Measurements from ENCODE around the gene S100A1.
A peak's percentile ranks its signal among the peaks of the same experiment; 100 is the strongest.
"Not testable (repeated sequence)": the region's sequence is repeated elsewhere in the genome, so short reads cannot be mapped to it uniquely, and the experiment has no call there.

The S100A1 gene

GRCh38 chr1:153631047-153632022 lies 3.1 kb downstream of the S100A1 start:
- DNase-seq (ENCODE audit: low read depth), result no peak

DNA sequence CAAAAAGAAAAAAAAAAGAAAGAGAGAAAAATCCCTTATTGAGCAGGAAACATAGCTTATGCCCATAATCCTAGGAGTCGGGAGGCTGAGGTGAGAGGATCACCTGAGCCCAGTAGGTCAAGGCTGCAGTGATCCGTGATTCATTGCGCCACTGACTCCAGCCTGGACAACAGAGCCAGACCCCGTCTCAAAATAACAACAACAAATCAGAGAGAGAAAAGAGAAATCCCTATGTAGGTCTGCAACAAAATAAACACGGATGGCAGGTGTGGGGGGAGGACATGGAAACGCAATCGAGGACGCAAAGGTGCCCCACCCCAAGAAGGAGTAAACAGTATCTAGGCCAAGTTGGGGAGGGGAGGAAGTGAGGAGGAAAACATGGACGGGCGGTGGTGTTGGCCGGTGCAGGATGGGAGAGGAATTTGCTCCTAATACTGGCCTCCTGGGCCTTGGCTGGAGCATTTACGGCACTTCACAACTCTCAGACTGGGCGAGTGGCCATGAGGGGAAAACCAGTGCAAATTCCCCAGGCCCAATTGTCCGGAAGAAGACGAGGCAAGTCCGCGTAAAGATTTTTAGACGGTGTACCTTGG lies 5.0 kb downstream of the S100A1 start:
- DNase-seq (ENCODE audit: low read depth), result no peak

- DNase-seq (ENCODE audit: low read depth), result peak; percentile 96
Measured at GRCh38 chr1:153633754-153634665, 5.8 kb downstream of the S100A1 start, which contains the start of gene CHTOP. CHTOP (plus strand) TSS chr1:153634066; CDS start chr1:153636589, 2,523 bp downstream.

GRCh38 chr1:153635872-153636271 lies 7.6 kb downstream of the S100A1 start:
- no peak for DNase-seq (ENCODE audit: low read depth)

GRCh38 chr1:153636312-153636711 lies 8.1 kb downstream of the S100A1 start:
- DNase-seq (ENCODE audit: low read depth), result no peak

DNA sequence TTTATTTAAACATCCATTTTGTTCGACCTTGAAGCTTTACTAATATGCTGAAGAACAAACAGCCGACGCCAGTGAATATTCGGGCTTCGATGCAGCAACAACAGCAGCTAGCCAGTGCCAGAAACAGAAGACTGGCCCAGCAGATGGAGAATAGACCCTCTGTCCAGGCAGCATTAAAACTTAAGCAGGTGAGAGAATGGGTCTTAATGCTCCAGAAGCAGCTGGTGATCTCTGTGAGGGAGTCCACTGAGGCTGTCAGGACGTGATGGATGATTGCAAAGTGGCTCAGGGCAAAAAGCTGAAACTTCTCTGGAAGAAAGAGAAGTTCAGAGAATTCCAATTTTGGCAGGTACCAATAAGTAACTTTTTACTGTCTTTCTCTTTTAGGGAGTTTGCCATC lies 10.0 kb downstream of the S100A1 start:
- no peak for DNase-seq (ENCODE audit: low read depth)

GRCh38 chr1:153639280-153639679 lies 11.0 kb downstream of the S100A1 start:
- DNase-seq (ENCODE audit: low read depth), result no peak

- DNase-seq (ENCODE audit: low read depth), result not testable (repeated sequence)
Measured at GRCh38 chr1:153640213-153640612, 12.0 kb downstream of the S100A1 start.

- DNase-seq (ENCODE audit: low read depth), result no peak
Measured at GRCh38 chr1:153640861-153641260, 12.6 kb downstream of the S100A1 start.

GRCh38 chr1:153642161-153642560 lies 13.9 kb downstream of the S100A1 start:
- DNase-seq (ENCODE audit: low read depth), result no peak

- DNase-seq (ENCODE audit: low read depth), result no peak
Measured at GRCh38 chr1:153643100-153643499, 14.9 kb downstream of the S100A1 start.

- DNase-seq (ENCODE audit: low read depth), result no peak
Measured at GRCh38 chr1:153643816-153644215, 15.6 kb downstream of the S100A1 start.

DNA sequence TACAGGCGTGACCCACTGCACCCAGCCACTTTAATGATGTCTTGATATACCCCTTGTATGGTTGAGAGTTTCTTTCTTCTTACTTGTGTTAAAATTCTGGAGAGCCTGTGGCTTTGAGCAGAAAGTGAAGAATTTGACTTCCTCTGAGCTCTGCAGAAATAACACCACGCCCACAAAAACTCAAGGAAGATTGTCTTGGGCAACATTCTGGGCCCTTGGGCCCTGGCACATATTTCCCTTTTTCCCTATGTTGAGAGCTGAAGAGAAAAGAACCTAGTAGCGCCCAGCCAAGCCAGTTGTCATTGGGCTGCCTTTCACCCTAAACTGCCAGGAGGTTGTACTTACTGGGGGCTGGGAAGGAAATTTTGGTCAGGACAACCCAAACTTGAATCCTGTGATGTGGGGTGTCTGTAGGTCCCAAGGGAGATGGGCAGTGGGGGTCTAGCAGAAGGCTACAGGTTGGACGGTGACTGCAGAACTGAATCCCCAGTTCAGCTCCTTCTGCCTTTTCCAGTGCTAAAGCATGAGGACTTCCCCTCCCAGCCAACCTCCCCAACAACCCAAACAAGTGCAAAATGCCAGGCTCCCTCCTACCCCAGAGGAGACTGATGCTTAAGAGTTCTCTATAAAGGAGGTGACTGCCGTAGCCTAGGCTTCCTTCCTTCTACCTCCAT lies 18.6 kb downstream of the S100A1 start:
- DNase-seq (ENCODE audit: low read depth), result no peak

- DNase-seq (ENCODE audit: low read depth), result no peak
Measured at GRCh38 chr1:153647346-153647714, 19.1 kb downstream of the S100A1 start.

- no peak for DNase-seq (ENCODE audit: low read depth)
Measured at GRCh38 chr1:153648000-153648643, 19.9 kb downstream of the S100A1 start.

DNA sequence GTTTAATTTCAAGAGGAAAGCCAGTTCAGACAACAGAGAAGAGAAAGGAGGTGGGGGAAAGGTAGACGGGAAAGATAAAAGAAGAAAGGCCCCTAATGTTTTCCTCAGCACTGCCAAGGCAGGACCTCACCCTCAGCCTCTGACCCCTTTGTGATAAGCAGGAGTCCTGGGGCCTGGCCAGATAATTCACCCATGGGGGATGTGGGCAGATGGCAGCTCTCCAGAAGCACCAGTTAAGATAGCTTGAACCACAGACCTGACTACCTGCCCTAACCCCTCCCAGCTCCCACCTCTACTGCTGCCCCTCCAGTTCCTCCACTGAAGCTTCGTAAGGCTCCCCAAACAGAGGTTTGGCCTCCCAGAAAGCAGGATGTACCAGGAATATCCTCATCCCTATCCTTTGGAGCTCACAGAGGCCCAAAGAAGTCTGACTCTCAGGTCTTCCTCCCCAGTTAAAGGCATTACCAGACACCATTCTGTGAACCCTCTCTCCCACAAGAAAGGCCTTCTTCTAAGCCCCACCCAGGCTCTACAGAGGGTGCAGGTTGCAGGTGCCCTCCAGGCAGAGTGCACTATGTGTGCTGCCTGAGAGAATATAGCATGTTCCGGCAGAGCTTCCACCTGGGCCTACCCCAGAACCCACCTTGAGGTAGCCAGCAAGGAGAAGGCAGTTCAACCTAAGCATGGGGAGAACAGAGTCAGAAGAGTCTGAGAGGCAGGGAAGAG lies 21.1 kb downstream of the S100A1 start:
- no peak for DNase-seq (ENCODE audit: low read depth)

- DNase-seq (ENCODE audit: low read depth), result no peak
Measured at GRCh38 chr1:153649863-153650235, 21.6 kb downstream of the S100A1 start.

- no peak for DNase-seq (ENCODE audit: low read depth)
Measured at GRCh38 chr1:153651771-153652170, 23.5 kb downstream of the S100A1 start.

GRCh38 chr1:153652805-153653500 lies 24.7 kb downstream of the S100A1 start:
- DNase-seq (ENCODE audit: low read depth), result no peak

GRCh38 chr1:153655333-153655732 lies 27.1 kb downstream of the S100A1 start:
- DNase-seq (ENCODE audit: low read depth), result no peak
